GM12878 (cell line): ENCODE results near the gene ATXN1. TPM values are rescaled to one million over a fixed set of nuclear protein-coding genes. Genes with fewer than 3 reads are reported as not detected.

ENCODE experiments used
- ATAC-seq: fragments of 200-7000 bp; cut with Tn5 transposase; 3 replicates; pipeline ENCODE4 v1.9.1; 2020; ENCODE audit warnings: mild to moderate bottlenecking, moderate library complexity
- BruUV-seq: library from RNA; stranded (reverse); fragments of 400-500 nt; replicated peaks from 2 replicates; lab custom pipeline; 2021; lab: Mats Ljungman, UMichigan
- CTCF ChIA-PET: fragments of 300-600 bp; sonication (Branson Sonifier 250); formaldehyde crosslinking; extraction: SDS; loops from one replicate; lab custom pipeline; 2021; ENCODE audit warnings: inconsistent platforms; lab: Yijun Ruan, JAX
- POLR2A ChIA-PET: fragments of 350-600 bp; formaldehyde crosslinking; extraction: SDS; loops from one replicate; lab custom pipeline; 2021; ENCODE audit warnings: inconsistent platforms; lab: Charles Lee
- RAD21 ChIA-PET: fragments of 300-600 bp; sonication (Branson Sonifier 250); formaldehyde crosslinking; loops from one replicate; lab custom pipeline; 2023; ENCODE audit warnings: antibody characterized with exemption; ENCODE audit not compliant: unreplicated experiment; lab: Charles Lee
- SMC1A ChIA-PET: fragments of 300-600 bp; sonication (Branson Sonifier 250); formaldehyde crosslinking; loops from one replicate; lab custom pipeline; 2023; ENCODE audit not compliant: unreplicated experiment, uncharacterized antibody; lab: Charles Lee
- DNase-seq: peaks from one replicate; pipeline ENCODE4 v3.0.0-alpha.2; 2011; ENCODE audit warnings: low read depth, low spot score
- FAIRE-seq: peaks from 3 replicates; lab custom pipeline; 2011; peaks lifted over from hg19 to GRCh38; lab: Jason Lieb, UNC
- H2AFZ ChIP-seq: 2 replicates; pipeline ENCODE4 v1.6.0; 2011; ENCODE audit warnings: low read depth, low read length, control low read depth; ENCODE audit not compliant: control insufficient read depth
- H3K27ac ChIP-seq: 2 replicates; pipeline ENCODE4 v1.5.1; 2011; ENCODE audit warnings: control low read depth; ENCODE audit not compliant: control insufficient read depth, insufficient read depth
- H3K27me3 ChIP-seq, 2 experiments: replicated peaks in 1 of 2; 2 replicates each; pipeline versions ENCODE4 v1.6.0 to v1.6.1; 2011; ENCODE audit warnings: low read length in 1 of 2; ENCODE audit not compliant: control insufficient read depth in 2 of 2, insufficient read depth in 2 of 2
- H3K36me3 ChIP-seq, 2 experiments: 2 replicates each; pipeline ENCODE4 v1.5.1; 2011; ENCODE audit warnings: low read length in 1 of 2; ENCODE audit not compliant: control insufficient read depth in 2 of 2, insufficient read depth in 2 of 2
- H3K4me1 ChIP-seq: 2 replicates; pipeline ENCODE4 v1.6.1; 2011; ENCODE audit warnings: mild to moderate bottlenecking, low read length, moderate library complexity, mixed read lengths; ENCODE audit not compliant: control insufficient read depth, insufficient read depth
- H3K4me2 ChIP-seq: 2 replicates; pipeline ENCODE4 v1.6.0; 2011; ENCODE audit warnings: control low read depth; ENCODE audit not compliant: control insufficient read depth, insufficient read depth
- H3K4me3 ChIP-seq: fragments of 200-600 bp; sonication (generic); 2 replicates; pipeline ENCODE4 v1.5.1; 2016
- H3K79me2 ChIP-seq: 2 replicates; pipeline ENCODE4 v1.6.0; 2011; ENCODE audit warnings: low read length; ENCODE audit not compliant: control insufficient read depth, insufficient read depth
- H3K9ac ChIP-seq: 2 replicates; pipeline ENCODE4 v1.8.0; 2011; ENCODE audit warnings: low read length, control low read depth, mixed read lengths; ENCODE audit not compliant: control insufficient read depth, insufficient read depth
- H3K9me3 ChIP-seq: replicated peaks from 3 replicates; pipeline ENCODE4 v1.5.1; 2011; ENCODE audit warnings: mild to moderate bottlenecking, low read length; ENCODE audit not compliant: control insufficient read depth, insufficient read depth
- H4K20me1 ChIP-seq: 2 replicates; pipeline ENCODE4 v1.6.0; 2011; ENCODE audit not compliant: control insufficient read depth, insufficient read depth
- BCL3 ChIP-seq: IDR thresholded peaks from 2 replicates; pipeline ENCODE4 v1.6.1; 2011; ENCODE audit warnings: borderline replicate concordance, low read depth, mild to moderate bottlenecking, moderate library complexity, low read length; ENCODE audit not compliant: insufficient read depth, poor library complexity, severe bottlenecking
- HDGF ChIP-seq: fragments of 450-650 bp; IDR thresholded peaks from 2 replicates; pipeline ENCODE4 v1.6.1; 2016; ENCODE audit warnings: antibody characterized with exemption
- KDM1A ChIP-seq: fragments of 200-600 bp; sonication (generic); IDR thresholded peaks from 2 replicates; pipeline ENCODE4 v1.6.1; 2016; ENCODE audit warnings: borderline replicate concordance
- MXI1 ChIP-seq: fragments of 150-350 bp; IDR thresholded peaks from 2 replicates; pipeline ENCODE4 v1.6.1; 2011; ENCODE audit warnings: low read depth, mild to moderate bottlenecking, inconsistent platforms, low read length, improper control_type of control experiment
- PKNOX1 ChIP-seq: fragments of 450-650 bp; IDR thresholded peaks from 2 replicates; pipeline ENCODE4 v1.6.1; 2016; ENCODE audit warnings: mild to moderate bottlenecking
- RAD21 ChIP-seq: IDR thresholded peaks from 2 replicates; pipeline ENCODE4 v1.6.1; 2011; ENCODE audit warnings: mild to moderate bottlenecking, low read depth, low read length, moderate library complexity; ENCODE audit not compliant: insufficient read depth
- SP1 ChIP-seq: IDR thresholded peaks from one replicate; pipeline ENCODE4 v1.6.1; 2011; ENCODE audit warnings: low read depth, low read length
- STAT3 ChIP-seq: IDR thresholded peaks from 2 replicates; pipeline ENCODE4 v1.6.1; 2011; ENCODE audit warnings: low read depth, low read length, improper control_type of control experiment
- WGBS: methylation state at CpG from one replicate; pipeline ENCODE4 v1.1.6; 2016; ENCODE audit warnings: low lambda C conversion rate; ENCODE audit not compliant: insufficient replicate concordance, insufficient coverage; ENCODE audit errors: missing lambda C conversion rate; 5-methylcytosine and 5-hydroxymethylcytosine counted together
- in situ Hi-C: fragments of 300-500 bp; cut with MboI; formaldehyde crosslinking; loops from 9 replicates; pipeline ENCODE4 v1.14.3; 2018; ENCODE audit warnings: mixed read lengths
- intact Hi-C: fragments of 100-400 bp; cut with micrococcal nuclease; formaldehyde crosslinking; loops from one replicate; pipeline ENCODE4 v1.14.2; 2022; ENCODE audit not compliant: unreplicated experiment
- polyA plus RNA-seq, 11 experiments: library from polyadenylated mRNA; depleted of rRNA in 4 of 11; unstranded in 6 of 11; stranded (reverse) in 5 of 11; fragments of >200 nt; fragmentation: Nextera tagmentation in 4 of 11; fragmentation: Illumina TruSeq in 1 of 11; extraction: Ambion mirVana in 4 of 11; extraction: Trizol in 1 of 11; gene quantifications; 1 replicate in 1 of 11; 2 replicates in 10 of 11; pipeline versions ENCODE4 v1.2.1 to v1.2.3, GENCODE V29; 2011 to 2016; ENCODE audit warnings: inconsistent platforms in 2 of 11, missing spikeins in 2 of 11, low read depth in 1 of 11
- total RNA-seq, 4 experiments: library from RNA; depleted of rRNA in 3 of 4; stranded (reverse); fragments of >200 nt in 3 of 4; fragmentation: Illumina TruSeq in 1 of 4; extraction: Trizol in 1 of 4; gene quantifications; 2 replicates each; pipeline versions ENCODE4 v1.2.1 to v1.2.3, GENCODE V29; 2013 to 2021

ATXN1 gene
- total and polyA plus RNA-seq, 10 of the 15 experiments (the other 5 are each of a cell fraction or from before 2014, with no cell fraction given), result 12.2 to 51.2 (median 20.5) TPM

GRCh38 chr6:16743664-16744210 lies 17.5 kb downstream of the ATXN1 start:
- DNase-seq (no peak), FAIRE-seq (no peak), ATAC-seq (no peak)
- BruUV-seq, result no TSS peak
- Histone ChIP-seq H4K20me1 (peaks cover 12% of the 10 kb centered on the region; the same call in 1 of the 2 replicates), H3K9ac (no peak overlapping the region), H3K4me2 (no peak overlapping the region), H3K79me2 (no peaks in the 10 kb centered on the region; the same call in 1 of the 2 replicates), H3K36me3 (peaks cover 3 to 6% of the 10 kb centered on the region in 2 experiments; a peak in 3 of 4 replicates), H3K27me3 (no peaks in the 10 kb centered on the region), H3K27ac (no peak overlapping the region), H2AFZ (no peak overlapping the region), H3K4me3 (no peak overlapping the region), H3K4me1 (0 out of 2 replicates have a peak, but pooled peaks cover 6% of the 10 kb centered on the region), H3K9me3 (no peaks in the 10 kb centered on the region)
- ChIA-PET SMC1A (interaction anchor here (1.1 to 2.0 kb wide), 4 partner anchors 23 to 151 kb away, joined by 3 to 4 read pairs (median 4); no protein-coding TSS in a partner anchor), POLR2A (interaction anchor here (1.1 to 1.5 kb wide), 2 partner anchors 11 to 13 kb away, joined by 3 read pairs; no protein-coding TSS in a partner anchor), RAD21 (interaction anchor here (1.6 kb wide), 1 partner anchor 13 kb away, joined by 6 read pairs; no protein-coding TSS in a partner anchor), CTCF (interaction anchor here (1.2 kb wide), 1 partner anchor 12 kb away, joined by 4 read pairs; no protein-coding TSS in a partner anchor)
- in situ Hi-C loops (no loop called here), intact Hi-C loops (no loop called here)
- 83% methylated on average over 5 of the region's 5 CpGs for WGBS
- no peak for TF ChIP-seq BCL3
- TF ChIP-seq SP1, result no peak
- no peak for TF ChIP-seq STAT3

- in situ Hi-C loops, result no loop called here
- no peak for DNase-seq
- CTCF ChIA-PET, result no interaction called here
- SMC1A ChIA-PET, result interaction anchor here (1.7 kb wide), 1 partner anchor 10 kb away, joined by 8 read pairs; no protein-coding TSS in a partner anchor
- no peak for ATAC-seq
- Histone ChIP-seq H3K4me1 (0 out of 2 replicates have a peak, but pooled peaks cover 6% of the 10 kb centered on the region), H3K79me2 (no peaks in the 10 kb centered on the region; the same call in 1 of the 2 replicates), H3K36me3 (peaks cover 6 to 7% of the 10 kb centered on the region in 2 experiments; a peak in 3 of 4 replicates), H3K9ac (no peak overlapping the region), H4K20me1 (0 out of 2 replicates have a peak, but pooled peaks cover 3% of the 10 kb centered on the region), H3K4me3 (no peak overlapping the region), H2AFZ (no peak overlapping the region), H3K27ac (no peak overlapping the region), H3K4me2 (no peak overlapping the region), H3K9me3 (no peaks in the 10 kb centered on the region), H3K27me3 (no peaks in the 10 kb centered on the region)
- TF ChIP-seq HDGF (no peak), RAD21 (no peak), MXI1 (no peak), KDM1A (no peak), PKNOX1 (no peak), BCL3 (no peak)
- no TSS peak for BruUV-seq
- intact Hi-C loops, result no loop called here
- FAIRE-seq, result no peak
- RAD21 ChIA-PET, result interaction anchor here (1.7 kb wide), 1 partner anchor 15 kb away, joined by 3 read pairs; no protein-coding TSS in a partner anchor
- whole genome bisulfite sequencing, result 30% methylated on average over 1 of the region's 1 CpG
- POLR2A ChIA-PET, result no interaction called here
Measured at GRCh38 chr6:16742116-16742515, 19.1 kb downstream of the ATXN1 start.
